Colon (tissue), 2 donors: ENCODE measurements around the gene NDUFV2.
"Not testable (repeated sequence)": the region's sequence is repeated elsewhere in the genome, so short reads cannot be mapped to it uniquely, and the experiment has no call there.

Experiments used
- FAIRE-seq: peaks from 2 replicates; lab custom pipeline; 2012; peaks lifted over from hg19 to GRCh38; lab: Jason Lieb, UNC
- donor health status: control.
- donor health status: control.

Gene NDUFV2

DNA sequence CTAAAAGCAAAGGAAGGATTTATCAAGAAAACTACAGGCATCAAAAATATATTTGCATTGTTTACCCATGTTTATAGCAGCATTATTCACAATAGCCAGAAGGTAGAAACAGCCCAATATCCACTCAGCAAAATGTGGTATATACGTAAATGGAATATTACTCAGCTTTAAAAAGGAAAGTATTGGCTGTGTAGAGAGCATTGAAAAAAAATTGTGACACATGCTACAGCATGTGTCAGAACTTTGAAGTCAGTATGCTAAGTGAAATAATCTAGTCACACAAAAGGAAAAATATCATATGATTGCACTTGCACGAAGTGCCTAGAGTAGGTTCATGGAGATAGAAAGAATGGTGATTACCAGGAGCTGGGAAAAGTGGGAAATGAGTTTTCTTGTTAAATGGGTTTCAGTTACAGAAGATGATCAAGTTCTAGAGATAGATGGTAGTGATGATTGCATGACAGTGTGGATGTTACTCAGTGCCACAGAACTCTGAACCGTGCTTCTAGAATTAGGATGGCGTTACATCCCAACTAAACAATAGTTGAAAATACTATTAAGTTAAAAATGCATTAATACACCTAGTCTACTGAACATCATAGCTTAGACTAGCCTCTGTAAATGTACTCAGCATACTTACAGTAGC, 54.2 kb downstream of the NDUFV2 start:
- no peak for FAIRE-seq

DNA sequence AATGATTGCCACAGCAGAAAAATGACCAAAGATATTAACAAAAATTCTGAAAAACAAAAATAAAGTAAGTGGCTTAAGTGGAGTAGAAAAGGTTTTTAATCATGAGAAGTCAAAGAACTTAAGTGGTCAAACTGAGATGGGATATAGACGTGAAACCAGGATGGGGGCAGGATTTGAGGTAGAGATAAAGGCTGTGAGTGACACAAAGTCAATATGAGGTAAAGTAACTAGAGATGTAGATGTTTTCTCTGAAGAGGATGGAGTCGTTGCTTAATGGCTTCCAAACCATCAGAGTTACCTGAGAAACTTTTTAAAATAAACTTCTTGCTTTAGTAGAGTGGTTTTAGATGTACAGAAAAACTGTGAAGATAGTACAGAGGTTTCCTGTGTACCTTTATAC, 55.3 kb downstream of the NDUFV2 start:
- no peak for FAIRE-seq

DNA sequence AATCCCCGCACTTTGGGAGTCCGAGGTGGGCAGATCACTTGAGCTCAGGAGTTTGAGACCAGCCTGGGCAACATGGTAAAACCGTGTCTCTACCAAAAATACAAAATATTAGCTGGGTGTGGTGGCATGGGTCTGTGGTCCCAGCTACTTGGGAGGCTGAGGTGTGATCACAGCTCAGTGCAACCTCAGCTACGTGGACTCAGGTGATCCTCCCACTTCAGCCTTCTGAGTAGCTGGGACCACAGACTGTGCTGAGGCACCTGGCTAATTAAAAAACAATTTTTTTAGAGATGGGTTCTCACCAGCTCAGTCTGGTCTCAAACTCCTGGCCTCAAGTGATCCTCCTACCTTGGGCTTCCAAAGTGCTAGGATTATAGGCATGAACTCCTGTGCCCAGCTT, 57.5 kb downstream of the NDUFV2 start:
- FAIRE-seq = no peak

DNA sequence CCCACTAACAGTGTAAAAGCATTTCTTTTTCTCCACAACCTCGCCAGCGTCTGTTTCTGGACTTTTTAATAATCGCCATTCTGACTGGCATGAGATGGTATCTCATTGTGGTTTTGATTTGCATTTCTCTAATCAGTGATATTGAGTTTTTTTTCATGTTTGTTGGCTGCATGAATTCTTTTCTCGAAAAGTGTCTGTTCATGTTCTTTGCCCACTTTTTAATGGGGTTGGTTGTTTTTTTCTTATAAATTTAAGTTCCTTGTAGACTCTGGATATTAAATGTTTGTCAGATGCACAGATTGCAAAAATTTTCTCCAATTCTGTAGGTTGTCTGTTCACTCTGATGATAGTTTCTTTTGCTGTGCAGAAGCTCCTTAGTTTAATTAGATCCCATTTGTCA, 60.2 kb downstream of the NDUFV2 start:
- FAIRE-seq = not testable (repeated sequence)

DNA sequence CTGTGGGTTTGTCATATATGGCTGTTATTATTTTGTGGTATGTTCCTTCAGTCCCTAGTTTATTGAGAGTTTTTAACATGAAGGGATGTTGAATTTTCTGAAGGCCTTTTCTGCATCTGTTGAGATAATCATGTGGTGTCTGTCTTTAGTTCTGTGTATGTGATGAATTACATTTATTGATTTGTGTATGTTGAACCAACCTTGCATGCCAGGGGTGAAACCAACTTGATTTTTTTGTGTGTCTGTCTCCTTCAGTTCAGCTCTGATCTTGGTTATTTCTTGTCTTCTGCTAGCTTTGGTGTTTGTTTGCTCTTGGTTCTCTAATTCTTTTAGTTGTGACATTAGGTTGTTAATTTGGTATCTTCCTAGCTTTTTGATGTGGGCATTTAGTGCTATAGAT, 61.6 kb downstream of the NDUFV2 start:
- FAIRE-seq = not testable (repeated sequence)

DNA sequence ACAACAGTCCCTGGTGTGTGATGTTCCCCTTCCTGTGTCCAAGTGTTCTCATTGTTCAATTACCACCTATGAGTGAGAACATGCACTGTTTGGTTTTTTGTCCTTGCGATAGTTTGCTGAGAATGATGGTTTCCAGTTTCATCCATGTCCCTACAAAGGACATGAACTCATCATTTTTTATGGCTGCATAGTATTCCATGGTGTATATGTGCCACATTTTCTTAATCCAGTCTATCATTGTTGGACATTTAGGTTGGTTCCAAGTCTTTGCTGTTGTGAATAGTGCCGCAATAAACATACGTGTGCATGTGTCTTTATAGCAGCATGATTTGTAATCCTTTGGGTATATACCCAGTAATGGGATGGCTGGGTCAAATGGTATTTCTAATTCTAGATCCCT, 63.4 kb downstream of the NDUFV2 start:
- FAIRE-seq = not testable (repeated sequence)

DNA sequence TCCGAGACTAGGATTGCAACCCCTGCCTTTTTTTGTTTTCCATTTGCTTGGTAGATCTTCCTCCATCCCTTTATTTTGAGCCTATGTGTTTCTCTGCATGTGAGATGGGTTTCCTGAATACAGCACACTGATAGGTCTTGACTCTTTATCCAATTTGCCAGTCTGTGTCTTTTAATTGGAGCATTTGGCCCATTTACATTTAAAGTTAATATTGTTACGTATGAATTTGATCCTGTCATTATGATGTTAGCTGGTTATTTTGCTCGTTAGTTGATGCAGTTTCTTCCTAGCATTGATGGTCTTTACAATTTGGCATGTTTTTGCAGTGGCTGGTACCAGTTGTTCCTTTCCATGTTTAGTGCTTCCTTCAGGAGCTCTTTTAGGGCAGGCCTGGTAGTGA, 67.0 kb downstream of the NDUFV2 start:
- not testable (repeated sequence) for FAIRE-seq

DNA sequence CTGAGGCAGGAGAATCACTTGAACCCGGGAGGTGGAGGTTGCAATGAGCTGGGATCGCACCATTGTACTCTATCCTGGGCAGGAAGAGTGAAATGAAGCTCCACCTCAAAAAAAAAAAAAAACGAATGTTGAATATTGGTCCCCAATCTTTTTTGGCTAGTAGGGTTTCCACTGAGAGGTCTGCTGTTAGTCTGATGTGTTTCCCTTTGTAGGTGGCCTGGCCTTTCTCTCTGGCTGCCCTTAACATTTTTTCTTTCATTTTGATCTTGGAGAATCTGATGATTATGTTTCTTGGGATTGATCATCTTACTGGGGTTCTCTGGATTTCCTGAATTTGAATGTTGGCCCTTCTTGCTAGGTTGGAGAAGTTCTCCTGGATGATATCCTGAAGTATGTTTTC, 69.4 kb downstream of the NDUFV2 start:
- FAIRE-seq = not testable (repeated sequence)

DNA sequence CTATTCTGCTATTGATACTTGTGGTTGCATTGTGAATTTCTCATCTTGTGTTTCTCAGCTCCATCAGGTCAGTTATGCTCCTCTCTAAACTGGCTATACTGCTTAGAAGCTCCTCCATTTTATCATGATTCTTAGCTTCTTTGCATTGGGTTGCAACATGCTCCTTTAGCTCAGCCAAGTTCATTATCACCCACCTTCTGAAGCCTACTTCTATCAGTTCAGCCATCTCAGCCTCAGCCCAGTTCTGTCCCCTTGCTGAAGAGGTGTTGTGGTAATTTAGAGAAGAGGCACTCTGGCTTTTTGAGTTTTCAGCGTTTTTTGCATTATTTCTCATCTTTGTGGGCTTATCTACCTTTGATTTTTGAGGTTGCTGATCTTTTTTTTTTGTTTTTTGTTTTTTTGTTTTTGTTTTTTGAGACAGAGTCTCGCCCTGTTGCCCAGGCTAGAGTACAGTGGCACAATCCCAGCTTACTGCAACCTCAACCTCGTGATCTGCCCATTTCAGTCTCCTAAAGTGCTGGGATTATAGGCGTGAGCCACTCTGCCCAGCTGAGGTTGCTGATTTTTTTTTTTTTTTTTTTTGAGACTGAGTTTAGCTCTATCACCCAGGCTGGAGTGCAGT, 70.1 kb downstream of the NDUFV2 start:
- FAIRE-seq = no peak

DNA sequence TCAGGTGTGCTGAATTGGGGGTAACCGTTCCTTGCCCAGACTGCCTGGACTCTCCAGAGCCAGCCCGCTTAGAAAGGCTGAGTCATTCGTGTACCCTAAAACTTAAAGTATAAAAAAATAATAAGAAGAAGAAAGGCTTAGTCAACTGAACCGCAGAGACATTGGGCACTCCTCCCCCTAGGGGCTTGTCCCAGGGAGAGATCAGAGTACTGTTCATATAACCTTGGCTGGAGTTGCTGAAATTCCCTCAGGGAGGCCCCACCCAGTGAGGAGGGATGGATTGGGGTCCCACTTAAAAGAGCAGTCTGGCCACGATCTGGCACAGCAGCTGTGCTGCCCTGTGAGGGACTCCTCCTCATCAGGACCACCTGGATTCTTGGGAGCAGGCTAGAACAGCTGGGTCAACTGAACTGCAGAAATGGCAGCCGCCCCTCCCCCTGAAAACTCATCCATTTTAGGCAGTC, 71.3 kb downstream of the NDUFV2 start:
- no peak for FAIRE-seq

DNA sequence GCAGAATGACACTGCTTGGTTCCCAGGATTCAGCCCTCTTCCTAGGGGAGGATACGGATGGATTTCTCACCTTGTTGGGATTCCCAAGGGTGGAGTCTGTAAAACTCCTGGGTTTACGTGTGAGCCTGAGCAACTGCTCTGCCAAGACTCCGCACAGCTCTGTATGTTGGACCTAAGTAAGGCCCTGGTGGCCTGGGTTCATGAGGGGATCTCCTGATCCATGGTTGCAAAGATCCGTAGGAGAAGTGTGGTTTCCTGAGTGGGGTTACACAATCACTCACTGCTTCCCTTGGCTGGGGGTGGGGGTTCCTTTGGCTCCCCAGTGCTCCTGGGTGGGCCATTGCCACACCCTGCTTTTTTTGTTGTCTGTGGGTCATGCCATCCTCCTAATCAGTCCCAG, 71.8 kb downstream of the NDUFV2 start:
- FAIRE-seq = no peak

DNA sequence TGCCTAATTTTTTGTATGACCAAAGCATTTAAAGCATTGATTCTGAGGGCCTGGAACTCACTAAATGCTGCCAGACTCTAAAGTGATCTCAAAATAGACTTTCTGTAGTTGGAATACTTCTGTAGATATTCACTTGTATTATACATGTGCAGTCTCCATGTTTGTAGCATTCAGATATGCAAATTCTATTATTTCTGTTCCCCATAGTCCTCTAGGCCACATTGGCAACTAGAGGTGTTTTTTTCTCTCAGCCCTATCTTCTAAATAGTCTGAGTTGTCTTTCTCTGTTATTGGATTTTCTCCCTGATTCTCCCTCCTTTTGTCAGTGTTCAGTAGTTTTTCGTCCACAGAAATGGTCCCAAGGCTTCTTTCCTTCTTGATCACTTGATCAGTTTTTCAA, 72.6 kb downstream of the NDUFV2 start:
- FAIRE-seq = no peak

DNA sequence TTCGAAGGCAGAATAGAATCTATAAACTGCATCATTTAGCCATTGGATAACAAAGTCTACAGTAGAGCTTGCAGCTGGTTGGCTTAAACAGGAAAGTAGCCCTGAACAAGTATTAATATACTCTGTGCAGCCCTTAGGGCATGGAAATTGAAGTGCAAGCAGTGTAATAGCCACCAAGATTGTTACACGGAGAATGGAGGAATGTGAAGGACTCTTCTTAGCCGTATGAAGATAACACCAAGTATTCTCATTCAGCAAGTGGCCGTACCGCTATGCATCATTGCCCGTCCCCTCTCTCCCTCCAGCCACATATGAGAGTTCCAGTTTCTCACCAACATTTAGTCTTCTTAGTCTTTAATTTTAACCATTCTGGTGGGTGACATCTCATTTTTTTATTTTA, 74.5 kb downstream of the NDUFV2 start:
- no peak for FAIRE-seq

DNA sequence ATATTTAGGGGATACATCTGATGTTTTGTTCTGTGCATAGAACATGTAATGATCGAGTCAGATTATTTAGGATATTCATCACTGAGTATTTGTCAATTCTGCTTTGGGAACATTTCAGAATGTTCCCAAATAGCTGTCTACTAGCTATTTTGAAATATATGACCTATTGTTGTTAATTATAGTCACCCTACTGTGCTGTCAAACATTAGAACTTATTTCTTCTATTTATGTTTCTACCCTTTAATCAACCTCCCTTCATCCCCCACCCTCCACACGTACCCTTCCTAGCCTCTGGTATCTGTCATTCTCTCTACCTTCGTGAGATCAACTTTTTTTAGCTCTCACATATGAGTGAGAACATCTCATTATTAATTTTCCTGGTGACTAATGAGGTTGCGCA, 75.0 kb downstream of the NDUFV2 start:
- FAIRE-seq = no peak

DNA sequence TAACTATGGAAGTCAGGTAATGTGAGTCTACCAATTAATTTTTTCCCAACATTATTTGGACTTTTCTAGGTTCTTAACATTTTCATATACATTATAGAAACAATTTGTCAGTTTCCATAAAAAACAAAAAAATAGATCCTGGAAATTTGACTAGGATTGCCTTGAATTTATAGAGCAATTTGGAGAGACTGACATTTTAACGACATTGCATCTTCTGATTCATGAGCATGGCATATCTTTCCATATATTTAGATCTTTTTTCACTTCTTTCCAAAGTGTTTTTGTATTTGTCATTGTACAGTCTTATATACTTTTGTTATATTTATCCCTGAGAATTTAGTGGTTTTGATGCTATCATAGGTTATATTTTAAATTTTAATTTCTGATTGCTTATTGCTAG, 76.1 kb downstream of the NDUFV2 start:
- FAIRE-seq = no peak

DNA sequence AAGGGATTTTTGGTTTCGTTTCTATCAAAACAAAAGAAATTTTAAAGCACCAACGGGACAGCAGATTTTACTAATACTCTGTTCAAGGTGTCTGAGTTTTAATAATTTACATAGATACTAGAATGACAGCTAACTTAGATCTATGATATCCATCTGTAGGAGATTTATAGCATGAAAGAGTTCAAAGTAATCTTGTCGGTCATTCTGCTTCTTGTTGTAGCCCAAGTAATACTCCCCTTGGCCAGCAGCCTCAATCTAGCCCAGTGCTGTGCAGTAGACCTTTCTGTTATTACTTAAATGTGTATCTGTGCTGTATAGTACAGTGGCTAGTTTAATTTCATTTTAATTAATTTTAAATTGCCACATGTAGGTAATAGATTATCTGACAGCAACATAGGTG, 78.8 kb downstream of the NDUFV2 start:
- FAIRE-seq = no peak

DNA sequence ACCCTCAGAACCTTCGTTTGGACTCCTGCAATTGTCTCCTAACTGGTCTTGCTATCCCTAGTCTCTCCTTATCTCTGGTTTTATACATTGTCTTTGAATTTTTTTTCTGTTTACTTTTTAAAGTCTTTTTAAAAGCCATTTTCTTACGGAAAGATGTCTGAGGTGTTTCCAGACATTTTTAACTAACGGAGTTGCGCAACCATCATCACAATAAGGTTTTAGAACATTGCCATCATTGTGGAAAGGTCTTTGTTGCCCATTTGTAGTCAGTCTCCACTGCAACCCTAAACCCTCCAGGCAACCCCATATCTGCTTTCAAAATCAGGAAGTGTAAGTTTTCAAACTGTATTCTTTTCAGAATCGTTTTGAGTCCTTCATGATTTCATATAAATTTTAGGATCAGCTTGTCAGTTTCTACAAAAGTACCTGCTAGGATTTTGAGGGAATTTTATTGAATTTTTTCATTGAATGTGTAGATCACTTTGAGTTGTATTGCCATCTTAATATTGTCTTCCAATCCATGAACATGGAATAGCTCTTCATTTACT, 80.4 kb downstream of the NDUFV2 start:
- no peak for FAIRE-seq
